Measurements from ENCODE around the gene TDRD9. TPM values are rescaled to one million over a fixed set of nuclear protein-coding genes. Genes with fewer than 3 reads are reported as not detected.

The TDRD9 gene
- total and polyA plus RNA-seq, 2 of the 4 experiments (the other 2 are of a cell fraction): 0.07 to 0.18 TPM

DNA sequence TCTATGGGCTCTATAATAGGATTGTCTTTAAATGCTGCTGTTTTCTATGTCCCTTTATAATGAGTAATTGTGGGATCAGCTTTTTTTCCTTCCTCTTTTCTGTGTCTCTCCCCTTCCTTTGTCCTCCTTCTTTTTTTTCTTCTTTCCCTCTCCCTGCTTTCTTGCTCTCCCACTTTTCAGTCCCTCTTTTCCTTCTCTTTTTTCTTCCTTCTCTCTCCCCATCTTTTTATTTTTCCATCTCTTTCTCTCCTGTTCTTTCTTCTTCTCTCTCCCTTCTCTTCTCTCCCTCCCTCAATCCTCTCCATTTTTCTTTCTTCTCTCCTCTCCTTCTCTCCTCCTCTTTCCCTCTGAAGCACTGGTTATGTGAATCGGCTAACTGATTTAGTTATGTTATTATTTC is 76.6 kb downstream of the TDRD9 start:
- H4K8ac ChIP-seq (ENCODE audit: low read depth in 2 of 2, low read length in 2 of 2): no peak overlapping the region
- H3K23ac ChIP-seq (ENCODE audit: low read depth, low read length): no peak overlapping the region
- no peaks in the 10 kb centered on the region for H3K79me1 ChIP-seq (ENCODE audit: low read depth in 1 of 2, low read length in 2 of 2)
- ATAC-seq (ENCODE audit: low read depth): no peak
- H2BK20ac ChIP-seq (ENCODE audit: low read depth, low read length): no peak overlapping the region
- H4K91ac ChIP-seq (ENCODE audit: insufficient read depth, low read depth, low read length): no peak overlapping the region
- H3K18ac ChIP-seq (ENCODE audit: low read depth, low read length): no peak overlapping the region
- no peaks in the 10 kb centered on the region for H3K9me1 ChIP-seq (ENCODE audit: insufficient read depth, low read length)
- no peak overlapping the region for H3K56ac ChIP-seq (ENCODE audit: extremely low read depth, insufficient read depth, low read length)
- H2AK9ac ChIP-seq (replicated peaks; ENCODE audit: low read depth, low read length, poor library complexity): no peak overlapping the region
- no peak overlapping the region for H2BK5ac ChIP-seq (ENCODE audit: low read depth, low read length, poor library complexity, severe bottlenecking)
- H4K20me1 ChIP-seq (ENCODE audit: insufficient read depth, low read length): no peaks in the 10 kb centered on the region
- WGBS, 2 experiments (ENCODE audit: extremely low coverage in 2 of 2, insufficient read length in 1 of 2): no CpG with 5 or more reads among the region's 1 CpG
- H4K5ac ChIP-seq (ENCODE audit: low read depth, low read length): no peak overlapping the region
- no peak overlapping the region for H3K4ac ChIP-seq (ENCODE audit: low read depth, low read length)
- no peaks in the 10 kb centered on the region for H3K36me3 ChIP-seq (ENCODE audit: control insufficient read depth, insufficient read depth, low read length)
- dilution Hi-C loops (cut with HindIII; ENCODE audit: low sequenced_read_pairs, unreplicated experiment): no loop called here
- no peaks in the 10 kb centered on the region for H3K4me1 ChIP-seq (ENCODE audit: control insufficient read depth, insufficient read depth, low read length)
- no peaks in the 10 kb centered on the region for H3K9me3 ChIP-seq (ENCODE audit: control insufficient read depth, insufficient read depth, low read length)
- H3K4me2 ChIP-seq (ENCODE audit: low read depth, low read length): no peak overlapping the region
- H2AK5ac ChIP-seq (ENCODE audit: low read depth, low read length): no peak overlapping the region
- no peak overlapping the region for H2BK15ac ChIP-seq (ENCODE audit: low read depth, low read length)
- intact Hi-C loops (cut with micrococcal nuclease): no loop called here
- H2AFZ ChIP-seq (replicated peaks; ENCODE audit: low read length, poor library complexity): no peak overlapping the region
- no peak for DNase-seq
- H3K27me3 ChIP-seq (ENCODE audit: control insufficient read depth, insufficient read depth, low read length): no peaks in the 10 kb centered on the region
- no TSS peak for BruUV-seq (replicated peaks)
- in situ Hi-C loops (cut with MboI; ENCODE audit: low sequenced_read_pairs): no loop called here
- no peak overlapping the region for H3K9ac ChIP-seq (ENCODE audit: low read depth, low read length)
- H3K4me3 ChIP-seq (ENCODE audit: insufficient read depth, low read depth, low read length): no peak overlapping the region
- ChIA-PET POLR2A (ENCODE audit: unreplicated experiment) (no interaction called here), CTCF (no interaction called here)
- no peak overlapping the region for H3K14ac ChIP-seq (replicated peaks; ENCODE audit: low read depth, low read length)
- TF ChIP-seq MAZ (IDR thresholded peaks at IDR 0.05; ENCODE audit: borderline replicate concordance, low read depth, low read length): no peak
- TF ChIP-seq NFE2L2 (IDR thresholded peaks at IDR 0.05; ENCODE audit: low read depth, low read length): no peak
- no peak for TF ChIP-seq FOS (IDR thresholded peaks at IDR 0.05; ENCODE audit: low read depth, low read length)
- TF ChIP-seq, protein P1, sequence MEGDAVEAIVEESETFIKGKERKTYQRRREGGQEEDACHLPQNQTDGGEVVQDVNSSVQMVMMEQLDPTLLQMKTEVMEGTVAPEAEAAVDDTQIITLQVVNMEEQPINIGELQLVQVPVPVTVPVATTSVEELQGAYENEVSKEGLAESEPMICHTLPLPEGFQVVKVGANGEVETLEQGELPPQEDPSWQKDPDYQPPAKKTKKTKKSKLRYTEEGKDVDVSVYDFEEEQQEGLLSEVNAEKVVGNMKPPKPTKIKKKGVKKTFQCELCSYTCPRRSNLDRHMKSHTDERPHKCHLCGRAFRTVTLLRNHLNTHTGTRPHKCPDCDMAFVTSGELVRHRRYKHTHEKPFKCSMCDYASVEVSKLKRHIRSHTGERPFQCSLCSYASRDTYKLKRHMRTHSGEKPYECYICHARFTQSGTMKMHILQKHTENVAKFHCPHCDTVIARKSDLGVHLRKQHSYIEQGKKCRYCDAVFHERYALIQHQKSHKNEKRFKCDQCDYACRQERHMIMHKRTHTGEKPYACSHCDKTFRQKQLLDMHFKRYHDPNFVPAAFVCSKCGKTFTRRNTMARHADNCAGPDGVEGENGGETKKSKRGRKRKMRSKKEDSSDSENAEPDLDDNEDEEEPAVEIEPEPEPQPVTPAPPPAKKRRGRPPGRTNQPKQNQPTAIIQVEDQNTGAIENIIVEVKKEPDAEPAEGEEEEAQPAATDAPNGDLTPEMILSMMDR (conservative IDR thresholded peaks at IDR 0.05; ENCODE audit: low read depth, low read length): no peak
- TF ChIP-seq BHLHE40 (IDR thresholded peaks at IDR 0.05; ENCODE audit: low read depth, low read length): no peak
- no peak for TF ChIP-seq MAFK (IDR thresholded peaks at IDR 0.05; ENCODE audit: low read depth, low read length)
- no peak for TF ChIP-seq CHD1 (IDR thresholded peaks at IDR 0.05; ENCODE audit: low read depth, low read length)
- TF ChIP-seq RFX5 (IDR thresholded peaks at IDR 0.05; ENCODE audit: low read depth, low read length): no peak
- no peak for TF ChIP-seq POLR2A (IDR thresholded peaks at IDR 0.05; ENCODE audit: low read depth, low read length)
- no peak for TF ChIP-seq RAD21 (IDR thresholded peaks at IDR 0.05; ENCODE audit: low read length)
- TF ChIP-seq, protein P2, sequence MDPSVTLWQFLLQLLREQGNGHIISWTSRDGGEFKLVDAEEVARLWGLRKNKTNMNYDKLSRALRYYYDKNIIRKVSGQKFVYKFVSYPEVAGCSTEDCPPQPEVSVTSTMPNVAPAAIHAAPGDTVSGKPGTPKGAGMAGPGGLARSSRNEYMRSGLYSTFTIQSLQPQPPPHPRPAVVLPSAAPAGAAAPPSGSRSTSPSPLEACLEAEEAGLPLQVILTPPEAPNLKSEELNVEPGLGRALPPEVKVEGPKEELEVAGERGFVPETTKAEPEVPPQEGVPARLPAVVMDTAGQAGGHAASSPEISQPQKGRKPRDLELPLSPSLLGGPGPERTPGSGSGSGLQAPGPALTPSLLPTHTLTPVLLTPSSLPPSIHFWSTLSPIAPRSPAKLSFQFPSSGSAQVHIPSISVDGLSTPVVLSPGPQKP (IDR thresholded peaks at IDR 0.05; ENCODE audit: borderline replicate concordance, low read depth, low read length): no peak
- no peak for TF ChIP-seq MXI1 (IDR thresholded peaks at IDR 0.05; ENCODE audit: borderline replicate concordance, low read depth, low read length)
- TF ChIP-seq CEBPB (IDR thresholded peaks at IDR 0.05; ENCODE audit: low read depth, low read length): no peak
- TF ChIP-seq SMC3 (IDR thresholded peaks at IDR 0.05; ENCODE audit: low read depth, low read length): no peak
- no peak for TF ChIP-seq RCOR1 (IDR thresholded peaks at IDR 0.05; ENCODE audit: insufficient replicate concordance, low read length)
- TF ChIP-seq, protein P3, sequence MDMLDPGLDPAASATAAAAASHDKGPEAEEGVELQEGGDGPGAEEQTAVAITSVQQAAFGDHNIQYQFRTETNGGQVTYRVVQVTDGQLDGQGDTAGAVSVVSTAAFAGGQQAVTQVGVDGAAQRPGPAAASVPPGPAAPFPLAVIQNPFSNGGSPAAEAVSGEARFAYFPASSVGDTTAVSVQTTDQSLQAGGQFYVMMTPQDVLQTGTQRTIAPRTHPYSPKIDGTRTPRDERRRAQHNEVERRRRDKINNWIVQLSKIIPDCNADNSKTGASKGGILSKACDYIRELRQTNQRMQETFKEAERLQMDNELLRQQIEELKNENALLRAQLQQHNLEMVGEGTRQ (IDR thresholded peaks at IDR 0.05; ENCODE audit: low read depth, low read length): no peak
- H2BK120ac ChIP-seq (ENCODE audit: low read depth, low read length): no peak overlapping the region
- no peak overlapping the region for H3K27ac ChIP-seq (ENCODE audit: insufficient read depth, low read length)

All from IMR-90 (cell line).